Left lung (tissue), 10 donors: Measurements from ENCODE around the gene TNFRSF6B. TPM values are rescaled to one million over a fixed set of nuclear protein-coding genes. Genes with fewer than 3 reads are reported as not detected.

Experiments
- ATAC-seq: fragments of 200-7000 bp; cut with Tn5 transposase; one replicate; pipeline ENCODE4 v1.9.1; 2020; ENCODE audit warnings: moderate library complexity
- DNase-seq, 4 donors: peaks; one replicate each; pipeline ENCODE4 v3.0.0-alpha.2; 2013 to 2020
- H3K27ac ChIP-seq, 2 donors: fragments of 200-600 bp; sonication (generic) in 1 of 2; one replicate each; pipeline versions ENCODE4 v1.5.0 to v1.8.0; 2020 to 2021
- H3K27me3 ChIP-seq, 2 donors: fragments of 200-600 bp; sonication (generic) in 1 of 2; one replicate each; pipeline versions ENCODE4 v1.5.0 to v1.8.0; 2020 to 2021
- H3K36me3 ChIP-seq, 2 donors: fragments of 200-600 bp; sonication (generic) in 1 of 2; one replicate each; pipeline versions ENCODE4 v1.5.0 to v1.8.0; 2020 to 2021
- H3K4me1 ChIP-seq, 2 donors: fragments of 200-600 bp; one replicate each; pipeline ENCODE4 v1.8.0; 2021
- H3K4me3 ChIP-seq, 2 donors: fragments of 200-600 bp; sonication (generic) in 1 of 2; one replicate each; pipeline versions ENCODE4 v1.5.0 to v1.8.0; 2020 to 2021; ENCODE audit warnings: mild to moderate bottlenecking in 1 of 2
- H3K9me3 ChIP-seq, 2 donors: fragments of 200-600 bp; sonication (generic) in 1 of 2; one replicate each; pipeline versions ENCODE4 v1.5.0 to v1.8.0; 2020 to 2021
- intact Hi-C, 2 donors: fragments of 100-400 bp; cut with DNase I; formaldehyde crosslinking; loops; one replicate each; pipeline versions ENCODE4 v1.11.2 to v1.14.2; 2022
- polyA plus RNA-seq, 6 donors: library from polyadenylated mRNA; unstranded; fragments of 120-200 nt; gene quantifications; one replicate each; pipeline ENCODE4 v1.2.1, GENCODE V29; 2013; ENCODE audit not compliant: insufficient read length in 6 of 6
- total RNA-seq, 2 donors: library from RNA; stranded (reverse); fragmentation: NEBNext Ultra II Directional; extraction: Animal tissue kit (Norgen Biotek cat#: 25700); gene quantifications; one replicate each; pipeline ENCODE4 v1.2.1, GENCODE V29; 2021
- TF ChIP-seq, protein P1 (sequence below), 2 donors: fragments of 200-600 bp; sonication (generic) in 1 of 2; IDR thresholded peaks; one replicate each; pipeline versions ENCODE4 v1.5.0 to v1.8.0; 2021; ENCODE audit warnings: antibody characterized with exemption in 2 of 2
- donor health status: DM: no; HTN: yes; CAD: no.
- donor health status: DM: no; HTN: no; CAD: no.

TNFRSF6B gene
- total and polyA plus RNA-seq, 8 donors: 1.6 to 17.6 (median 2.7) TPM

DNA sequence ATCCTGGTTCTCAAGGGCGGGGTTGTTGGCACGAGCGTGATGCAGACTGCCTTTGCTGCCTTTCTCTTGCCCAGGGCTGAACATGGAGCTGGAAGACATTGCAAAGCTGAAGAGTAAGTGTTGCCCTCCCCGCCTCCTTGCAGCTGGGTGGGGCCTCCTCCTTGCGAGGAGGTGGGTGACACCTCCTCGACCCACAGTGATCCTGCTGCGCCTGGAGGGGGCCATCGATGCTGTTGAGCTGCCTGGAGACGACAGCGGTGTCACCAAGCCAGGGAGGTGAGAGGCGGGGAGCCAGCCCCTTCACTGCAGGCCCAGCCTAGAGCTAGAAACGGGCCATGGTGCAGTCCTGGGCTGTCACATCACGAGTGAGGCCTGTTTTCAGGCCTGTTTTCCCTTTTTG lies 18.4 kb upstream of the TNFRSF6B start:
- TF ChIP-seq, protein P1, sequence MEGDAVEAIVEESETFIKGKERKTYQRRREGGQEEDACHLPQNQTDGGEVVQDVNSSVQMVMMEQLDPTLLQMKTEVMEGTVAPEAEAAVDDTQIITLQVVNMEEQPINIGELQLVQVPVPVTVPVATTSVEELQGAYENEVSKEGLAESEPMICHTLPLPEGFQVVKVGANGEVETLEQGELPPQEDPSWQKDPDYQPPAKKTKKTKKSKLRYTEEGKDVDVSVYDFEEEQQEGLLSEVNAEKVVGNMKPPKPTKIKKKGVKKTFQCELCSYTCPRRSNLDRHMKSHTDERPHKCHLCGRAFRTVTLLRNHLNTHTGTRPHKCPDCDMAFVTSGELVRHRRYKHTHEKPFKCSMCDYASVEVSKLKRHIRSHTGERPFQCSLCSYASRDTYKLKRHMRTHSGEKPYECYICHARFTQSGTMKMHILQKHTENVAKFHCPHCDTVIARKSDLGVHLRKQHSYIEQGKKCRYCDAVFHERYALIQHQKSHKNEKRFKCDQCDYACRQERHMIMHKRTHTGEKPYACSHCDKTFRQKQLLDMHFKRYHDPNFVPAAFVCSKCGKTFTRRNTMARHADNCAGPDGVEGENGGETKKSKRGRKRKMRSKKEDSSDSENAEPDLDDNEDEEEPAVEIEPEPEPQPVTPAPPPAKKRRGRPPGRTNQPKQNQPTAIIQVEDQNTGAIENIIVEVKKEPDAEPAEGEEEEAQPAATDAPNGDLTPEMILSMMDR (IDR thresholded peaks at IDR 0.05): no peak

DNA sequence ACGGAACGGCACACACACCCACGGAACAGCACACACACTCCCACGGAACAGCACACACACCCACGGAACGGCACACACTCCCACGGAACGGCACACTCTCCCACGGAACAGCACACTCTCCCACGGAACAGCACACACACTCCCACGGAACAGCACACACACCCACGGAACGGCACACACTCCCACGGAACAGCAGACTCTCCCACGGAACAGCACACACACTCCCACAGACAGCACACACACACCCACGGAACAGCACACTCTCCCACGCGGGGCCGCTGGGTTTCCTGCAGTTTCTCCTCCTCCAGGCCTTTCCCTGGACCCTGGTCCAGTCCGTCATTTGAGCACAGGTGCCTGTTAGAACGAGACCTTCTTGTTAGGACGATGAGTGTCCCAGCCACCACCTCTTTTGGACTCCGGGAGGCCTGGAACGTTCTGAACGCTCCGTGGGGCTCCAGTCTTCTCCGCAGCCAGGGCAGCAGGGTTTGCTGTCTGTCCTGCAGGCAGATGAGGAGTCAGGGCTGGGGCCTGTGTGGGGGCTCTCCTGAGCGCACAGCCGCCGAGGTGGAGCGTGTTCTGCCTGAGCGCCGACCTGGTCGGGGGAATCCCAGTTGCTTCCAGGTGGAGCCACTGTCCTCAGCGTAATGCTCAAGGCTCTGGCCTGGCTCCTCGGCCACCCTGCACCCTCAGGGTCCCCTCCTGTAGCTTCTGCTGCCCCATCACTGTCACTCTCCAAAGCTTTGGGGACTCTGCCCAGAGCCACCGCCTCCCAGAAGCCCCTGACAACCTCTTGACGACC lies 17.6 kb upstream of the TNFRSF6B start:
- intact Hi-C loops: no loop called here
- no peaks in the 10 kb centered on the region for H3K27me3 ChIP-seq
- TF ChIP-seq, protein P1 (IDR thresholded peaks at IDR 0.05): no peak
- H3K27ac ChIP-seq: no peak overlapping the region
- H3K36me3 ChIP-seq: peaks cover 0 to 76% of the 10 kb centered on the region in 2 donors
- ATAC-seq (no peak), DNase-seq (peak in 1 of 4 donors; percentile 59)
- peaks cover 4 to 12% of the 10 kb centered on the region in 2 donors for H3K4me1 ChIP-seq
- H3K4me3 ChIP-seq: no peak overlapping the region
- H3K9me3 ChIP-seq: no peaks in the 10 kb centered on the region

More for the DNA sequence above, 18.4 kb upstream of the TNFRSF6B start:
- peaks cover 0 to 82% of the 10 kb centered on the region in 2 donors for H3K36me3 ChIP-seq
- H3K27me3 ChIP-seq: no peaks in the 10 kb centered on the region
- intact Hi-C loops: no loop called here
- no peak overlapping the region for H3K27ac ChIP-seq
- peaks cover 4 to 12% of the 10 kb centered on the region in 2 donors for H3K4me1 ChIP-seq
- DNase-seq (no peak), ATAC-seq (no peak)
- no peaks in the 10 kb centered on the region for H3K9me3 ChIP-seq
- H3K4me3 ChIP-seq: no peak overlapping the region

DNA sequence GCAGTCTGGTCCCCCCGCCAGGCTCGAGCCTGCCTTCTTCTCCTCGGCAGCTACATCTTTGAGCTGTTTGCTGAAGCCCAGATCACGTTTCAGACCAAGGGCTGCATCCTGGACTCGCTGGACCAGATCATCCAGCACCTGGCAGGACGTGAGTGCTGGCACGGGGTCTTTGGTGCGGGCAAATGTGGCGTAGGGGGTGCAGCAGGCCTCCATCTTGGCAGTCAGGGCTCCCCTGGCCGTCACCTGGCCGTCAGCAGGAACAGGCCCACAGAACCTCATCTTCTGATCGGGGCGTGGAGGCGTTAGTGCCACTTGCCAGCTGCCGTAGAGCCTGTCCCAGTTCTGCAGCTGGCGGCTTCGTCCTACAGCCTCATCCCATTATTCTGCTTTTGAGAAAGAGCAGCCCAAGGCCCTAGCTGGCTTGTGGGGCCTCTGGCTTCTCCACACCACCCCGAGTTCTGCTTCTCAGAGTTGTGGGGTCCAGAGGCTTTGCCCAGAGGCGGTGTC lies 16.6 kb upstream of the TNFRSF6B start:
- no peak overlapping the region for H3K27ac ChIP-seq
- intact Hi-C loops: no loop called here
- no peak overlapping the region for H3K4me3 ChIP-seq
- TF ChIP-seq, protein P1 (IDR thresholded peaks at IDR 0.05): no peak
- peaks cover 0 to 66% of the 10 kb centered on the region in 2 donors for H3K36me3 ChIP-seq
- peaks cover 4 to 16% of the 10 kb centered on the region in 2 donors for H3K4me1 ChIP-seq
- no peaks in the 10 kb centered on the region for H3K9me3 ChIP-seq
- DNase-seq (no peak), ATAC-seq (no peak)
- no peaks in the 10 kb centered on the region for H3K27me3 ChIP-seq

DNA sequence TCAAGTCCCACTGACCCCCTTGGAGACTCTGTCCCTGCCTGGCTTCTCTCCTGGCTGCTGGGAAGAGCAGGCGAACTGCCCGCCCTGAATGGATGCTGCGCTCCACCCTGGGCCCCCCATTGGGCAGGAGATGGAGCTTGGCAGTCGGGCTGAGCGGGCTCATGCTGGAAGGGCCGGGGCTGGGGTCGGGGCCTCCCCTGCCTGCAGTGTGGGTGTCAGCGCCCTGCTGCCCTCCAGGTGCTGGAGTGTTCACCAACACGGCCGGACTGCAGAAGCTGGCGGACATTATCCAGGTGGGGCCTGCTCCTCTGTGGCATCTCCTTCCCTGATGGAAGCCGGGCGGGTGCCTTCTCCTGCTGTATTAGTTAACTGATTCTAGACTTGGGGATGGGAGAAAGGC lies 16.0 kb upstream of the TNFRSF6B start:
- intact Hi-C loops: no loop called here
- no peak for ATAC-seq
- H3K4me3 ChIP-seq: no peak overlapping the region
- H3K27me3 ChIP-seq: no peaks in the 10 kb centered on the region
- H3K36me3 ChIP-seq: peaks cover 0 to 60% of the 10 kb centered on the region in 2 donors
- TF ChIP-seq, protein P1 (IDR thresholded peaks at IDR 0.05): no peak
- no peak overlapping the region for H3K27ac ChIP-seq
- peaks cover 4 to 22% of the 10 kb centered on the region in 2 donors for H3K4me1 ChIP-seq
- H3K9me3 ChIP-seq: no peaks in the 10 kb centered on the region
- no peak for DNase-seq

DNA sequence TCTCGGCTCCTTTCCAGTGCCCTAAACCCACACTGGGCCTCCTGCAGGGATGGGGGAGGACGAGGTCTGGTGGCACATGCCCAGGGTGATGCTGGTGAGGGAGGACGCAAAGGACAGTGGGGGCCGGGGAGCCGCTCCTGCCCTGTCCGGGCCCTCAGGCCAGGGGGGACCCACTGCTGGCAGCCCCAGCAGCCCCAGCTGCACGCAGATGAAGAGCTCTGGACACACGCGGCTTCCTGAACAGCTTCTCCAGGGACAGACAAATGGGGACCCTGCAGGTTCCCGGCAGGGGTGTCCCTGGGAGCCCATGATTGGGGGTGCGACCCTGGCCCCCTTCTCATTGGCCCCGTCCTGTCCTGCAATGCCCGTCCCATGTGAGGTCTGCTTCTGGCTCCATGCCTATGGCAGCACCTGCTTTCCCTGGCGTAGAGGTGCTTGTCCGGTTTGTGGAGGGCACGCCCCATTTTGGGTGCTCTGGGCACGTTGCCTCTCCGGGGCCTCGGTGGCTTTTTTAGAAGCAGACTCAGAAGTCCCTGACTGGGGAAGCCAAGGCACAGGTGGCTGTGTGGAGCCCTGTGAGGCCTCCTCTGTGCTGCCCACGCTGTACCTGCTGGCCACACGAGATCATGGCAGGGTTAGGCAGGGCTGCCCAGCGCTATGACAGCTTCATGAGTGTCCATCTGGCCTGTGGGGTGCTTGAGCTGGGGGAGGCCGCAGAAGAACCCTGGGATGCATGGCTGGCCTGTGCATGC lies 15.4 kb upstream of the TNFRSF6B start:
- Histone ChIP-seq H3K4me3 (no peak overlapping the region), H3K9me3 (no peaks in the 10 kb centered on the region), H3K27me3 (no peaks in the 10 kb centered on the region), H3K36me3 (peaks cover 0 to 54% of the 10 kb centered on the region in 2 donors), H3K27ac (no peak overlapping the region), H3K4me1 (peaks cover 5 to 28% of the 10 kb centered on the region in 2 donors)
- intact Hi-C loops: no loop called here
- TF ChIP-seq, protein P1 (IDR thresholded peaks at IDR 0.05): no peak
- ATAC-seq: no peak
- DNase-seq: no peak
